Skeletal muscle tissue (tissue), 4 donors: Measurements from ENCODE around the gene AUTS2. TPM values are rescaled to one million over a fixed set of nuclear protein-coding genes. Genes with fewer than 3 reads are reported as not detected.

Source experiments
- H3K27ac ChIP-seq: one replicate; pipeline ENCODE4 v1.7.0; 2013; ENCODE audit warnings: mild to moderate bottlenecking, low read depth, low read length, inconsistent platforms
- H3K27me3 ChIP-seq, 3 donors: one replicate each; pipeline ENCODE4 v1.7.0; 2013; ENCODE audit warnings: low read length in 3 of 3; ENCODE audit not compliant: control insufficient read depth in 3 of 3, insufficient read depth in 3 of 3
- H3K36me3 ChIP-seq, 3 donors: one replicate each; pipeline ENCODE4 v1.7.0; 2013; ENCODE audit warnings: low read length in 3 of 3; ENCODE audit not compliant: control insufficient read depth in 3 of 3, insufficient read depth in 3 of 3
- H3K4me1 ChIP-seq, 3 donors: one replicate each; pipeline ENCODE4 v1.7.0; 2013; ENCODE audit warnings: low read length in 3 of 3, mild to moderate bottlenecking in 3 of 3; ENCODE audit not compliant: control insufficient read depth in 3 of 3, insufficient read depth in 3 of 3
- H3K4me3 ChIP-seq, 3 donors: one replicate each; pipeline ENCODE4 v1.7.0; 2013; ENCODE audit warnings: low read length in 3 of 3
- H3K9ac ChIP-seq, 3 donors: one replicate each; pipeline ENCODE4 v1.7.0; 2013; ENCODE audit warnings: low read length in 3 of 3, mild to moderate bottlenecking in 3 of 3, moderate library complexity in 2 of 3, low read depth in 1 of 3
- H3K9me3 ChIP-seq, 3 donors: one replicate each; pipeline ENCODE4 v1.7.0; 2013; ENCODE audit warnings: low read length in 3 of 3; ENCODE audit not compliant: control insufficient read depth in 3 of 3
- total RNA-seq: library from RNA; depleted of rRNA; stranded (reverse); fragments of >200 nt; gene quantifications from one replicate; pipeline ENCODE4 v1.2.3, GENCODE V29; 2014
- donor health status: Osteomylitis.

AUTS2 gene
- total RNA-seq, 1 donor from 2014 or later = 43.3 TPM

- no peaks in the 10 kb centered on the region for H3K27me3 ChIP-seq
- H3K9ac ChIP-seq = peak overlapping the region; percentile 70 to 81 (median 79)
- H3K4me3 ChIP-seq = peak overlapping the region; percentile 81 to 87 (median 84)
- no peaks in the 10 kb centered on the region for H3K36me3 ChIP-seq
- peaks cover 7 to 23% (median 14%) of the 10 kb centered on the region in 3 donors for H3K4me1 ChIP-seq
- no peak overlapping the region for H3K27ac ChIP-seq
- H3K9me3 ChIP-seq = no peaks in the 10 kb centered on the region
Observed at GRCh38 chr7:69599286-69599954, 1.1 kb downstream of the AUTS2 start.

GRCh38 chr7:69599955-69600709 lies 1.9 kb downstream of the AUTS2 start:
- H3K27me3 ChIP-seq = no peaks in the 10 kb centered on the region
- H3K9ac ChIP-seq = peak overlapping the region; percentile 70 to 81 (median 79)
- peaks cover 7 to 23% (median 14%) of the 10 kb centered on the region in 3 donors for H3K4me1 ChIP-seq
- H3K36me3 ChIP-seq = no peaks in the 10 kb centered on the region
- H3K4me3 ChIP-seq = peak overlapping the region; percentile 72 to 87 (median 81)
- H3K9me3 ChIP-seq = no peaks in the 10 kb centered on the region
- H3K27ac ChIP-seq = no peak overlapping the region

- H3K27ac ChIP-seq = no peak overlapping the region
- H3K4me3 ChIP-seq = peak overlapping the region; percentile 17 to 72 (median 24)
- H3K36me3 ChIP-seq = no peaks in the 10 kb centered on the region
- H3K9ac ChIP-seq = no peak overlapping the region
- peaks cover 7 to 23% (median 14%) of the 10 kb centered on the region in 3 donors for H3K4me1 ChIP-seq
- no peaks in the 10 kb centered on the region for H3K27me3 ChIP-seq
- H3K9me3 ChIP-seq = no peaks in the 10 kb centered on the region
Observed at GRCh38 chr7:69600710-69601519, 2.6 kb downstream of the AUTS2 start.

GRCh38 chr7:69602522-69602921 lies 4.2 kb downstream of the AUTS2 start:
- no peaks in the 10 kb centered on the region for H3K9me3 ChIP-seq
- no peak overlapping the region for H3K9ac ChIP-seq
- H3K4me3 ChIP-seq = no peak overlapping the region
- H3K4me1 ChIP-seq = peaks cover 7 to 18% (median 11%) of the 10 kb centered on the region in 3 donors
- no peaks in the 10 kb centered on the region for H3K27me3 ChIP-seq
- H3K36me3 ChIP-seq = no peaks in the 10 kb centered on the region
- no peak overlapping the region for H3K27ac ChIP-seq

GRCh38 chr7:69603351-69603750 lies 5.1 kb downstream of the AUTS2 start:
- H3K36me3 ChIP-seq = no peaks in the 10 kb centered on the region
- H3K4me1 ChIP-seq = peaks cover 7 to 18% (median 12%) of the 10 kb centered on the region in 3 donors
- H3K9ac ChIP-seq = no peak overlapping the region
- H3K9me3 ChIP-seq = no peaks in the 10 kb centered on the region
- no peaks in the 10 kb centered on the region for H3K27me3 ChIP-seq
- no peak overlapping the region for H3K4me3 ChIP-seq
- H3K27ac ChIP-seq = no peak overlapping the region

GRCh38 chr7:69603937-69604494 lies 5.7 kb downstream of the AUTS2 start:
- no peak overlapping the region for H3K9ac ChIP-seq
- no peak overlapping the region for H3K27ac ChIP-seq
- H3K36me3 ChIP-seq = no peaks in the 10 kb centered on the region
- peaks cover 7 to 18% (median 12%) of the 10 kb centered on the region in 3 donors for H3K4me1 ChIP-seq
- no peaks in the 10 kb centered on the region for H3K9me3 ChIP-seq
- H3K27me3 ChIP-seq = no peaks in the 10 kb centered on the region
- no peak overlapping the region for H3K4me3 ChIP-seq

- peaks cover 3 to 14% (median 10%) of the 10 kb centered on the region in 3 donors for H3K4me1 ChIP-seq
- no peak overlapping the region for H3K27ac ChIP-seq
- no peaks in the 10 kb centered on the region for H3K36me3 ChIP-seq
- no peaks in the 10 kb centered on the region for H3K9me3 ChIP-seq
- no peak overlapping the region for H3K4me3 ChIP-seq
- no peak overlapping the region for H3K9ac ChIP-seq
- H3K27me3 ChIP-seq = no peaks in the 10 kb centered on the region
Observed at GRCh38 chr7:69605070-69605469, 6.8 kb downstream of the AUTS2 start.

- H3K36me3 ChIP-seq = no peaks in the 10 kb centered on the region
- H3K9ac ChIP-seq = no peak overlapping the region
- no peak overlapping the region for H3K4me3 ChIP-seq
- no peaks in the 10 kb centered on the region for H3K9me3 ChIP-seq
- no peak overlapping the region for H3K27ac ChIP-seq
- H3K27me3 ChIP-seq = no peaks in the 10 kb centered on the region
- peaks cover 0 to 9% (median 5%) of the 10 kb centered on the region in 3 donors for H3K4me1 ChIP-seq
Observed at GRCh38 chr7:69605546-69605945, 7.3 kb downstream of the AUTS2 start.

GRCh38 chr7:69608049-69608448 lies 9.8 kb downstream of the AUTS2 start:
- no peaks in the 10 kb centered on the region for H3K27me3 ChIP-seq
- H3K9me3 ChIP-seq = no peaks in the 10 kb centered on the region
- peaks cover 0 to 2% (median 0%) of the 10 kb centered on the region in 3 donors for H3K4me1 ChIP-seq
- no peak overlapping the region for H3K4me3 ChIP-seq
- H3K9ac ChIP-seq = no peak overlapping the region
- no peaks in the 10 kb centered on the region for H3K36me3 ChIP-seq
- H3K27ac ChIP-seq = no peak overlapping the region
